ENCODE results near the gene TNIK.

TNIK gene

GRCh38 chr3:171155122-171155700, 305.0 kb downstream of the TNIK start:
- Histone ChIP-seq H3K9me3 (ENCODE audit: control insufficient read depth, insufficient read depth, low read length) (no peaks in the 10 kb centered on the region), H3K9ac (ENCODE audit: low read depth, low read length) (no peak overlapping the region), H3K4me1 (ENCODE audit: insufficient read depth, low read length) (0 out of 2 replicates have a peak, but pooled peaks cover 3% of the 10 kb centered on the region), H3K36me3 (ENCODE audit: insufficient read depth, low read length) (no peaks in the 10 kb centered on the region)

- Histone ChIP-seq H3K9me3 (ENCODE audit: control insufficient read depth, insufficient read depth, low read length) (no peaks in the 10 kb centered on the region), H3K36me3 (ENCODE audit: insufficient read depth, low read length) (no peaks in the 10 kb centered on the region; the same call in 1 of the 2 replicates), H3K4me1 (ENCODE audit: insufficient read depth, low read length) (0 out of 2 replicates have a peak, but pooled peaks cover 3% of the 10 kb centered on the region), H3K9ac (ENCODE audit: low read depth, low read length) (no peak overlapping the region)
Measured at GRCh38 chr3:171150945-171151344, 309.3 kb downstream of the TNIK start.

DNA sequence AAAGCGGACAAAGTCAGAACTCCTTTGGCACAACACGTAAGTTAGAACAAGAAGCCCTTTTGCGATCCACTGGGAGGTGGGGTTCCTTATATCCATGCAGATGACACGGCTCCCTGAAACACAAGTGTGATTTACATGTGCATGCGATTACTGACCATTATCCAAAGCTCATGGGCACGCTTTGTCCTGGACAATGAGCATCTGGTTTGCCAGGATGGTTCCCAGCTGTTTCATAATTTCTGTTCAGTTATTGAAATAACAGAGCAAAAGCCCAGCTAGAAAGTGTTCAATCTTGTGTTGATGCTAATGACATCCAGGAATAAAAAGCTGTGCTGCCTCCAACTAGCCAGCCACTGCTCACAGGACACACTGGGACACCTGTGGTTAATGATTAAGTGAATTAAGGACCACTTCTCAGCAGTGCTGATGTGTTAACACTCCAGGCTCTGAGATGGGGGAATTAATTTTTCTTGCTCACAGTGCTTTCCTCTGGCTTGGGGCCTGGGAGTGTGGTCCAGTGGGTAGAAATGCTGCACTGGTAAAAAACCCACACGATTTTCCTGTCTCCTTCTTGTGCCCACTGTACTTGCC, 310.6 kb downstream of the TNIK start:
- Histone ChIP-seq H3K9ac (ENCODE audit: low read depth, low read length) (no peak overlapping the region), H3K36me3 (ENCODE audit: insufficient read depth, low read length) (no peaks in the 10 kb centered on the region; the same call in 1 of the 2 replicates), H3K4me1 (ENCODE audit: insufficient read depth, low read length) (0 out of 2 replicates have a peak, but pooled peaks cover 3% of the 10 kb centered on the region), H3K9me3 (ENCODE audit: control insufficient read depth, insufficient read depth, low read length) (no peaks in the 10 kb centered on the region)

DNA sequence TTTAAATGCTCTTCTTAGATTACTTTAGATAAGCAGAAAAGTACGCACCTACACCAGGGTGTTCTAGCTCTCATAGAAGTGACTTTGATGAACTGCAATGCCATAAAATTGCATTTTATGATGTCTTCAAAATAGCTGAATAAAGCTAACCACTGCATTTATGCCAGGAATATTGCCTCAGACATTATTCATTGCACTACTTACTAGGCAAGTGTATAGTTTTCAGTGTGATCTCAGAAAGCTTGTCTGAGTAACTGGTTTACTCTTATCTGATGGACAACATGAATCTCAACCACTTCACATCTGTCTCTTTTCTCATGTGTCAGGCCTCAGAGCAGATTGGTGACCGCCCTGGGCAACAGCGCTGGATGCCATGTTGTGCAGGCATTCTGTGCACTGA, 314.4 kb downstream of the TNIK start:
- H3K9me3 ChIP-seq (ENCODE audit: control insufficient read depth, insufficient read depth, low read length) = no peaks in the 10 kb centered on the region
- H3K4me1 ChIP-seq (ENCODE audit: insufficient read depth, low read length) = no peaks in the 10 kb centered on the region
- H3K9ac ChIP-seq (ENCODE audit: low read depth, low read length) = no peak overlapping the region
- H3K36me3 ChIP-seq (ENCODE audit: insufficient read depth, low read length) = no peaks in the 10 kb centered on the region; the same call in 1 of the 2 replicates

GRCh38 chr3:171142985-171143384, 317.2 kb downstream of the TNIK start:
- H3K9me3 ChIP-seq (ENCODE audit: control insufficient read depth, insufficient read depth, low read length) = no peaks in the 10 kb centered on the region
- no peak overlapping the region for H3K9ac ChIP-seq (ENCODE audit: low read depth, low read length)
- no peaks in the 10 kb centered on the region for H3K4me1 ChIP-seq (ENCODE audit: insufficient read depth, low read length)
- no peaks in the 10 kb centered on the region for H3K36me3 ChIP-seq (ENCODE audit: insufficient read depth, low read length)

DNA sequence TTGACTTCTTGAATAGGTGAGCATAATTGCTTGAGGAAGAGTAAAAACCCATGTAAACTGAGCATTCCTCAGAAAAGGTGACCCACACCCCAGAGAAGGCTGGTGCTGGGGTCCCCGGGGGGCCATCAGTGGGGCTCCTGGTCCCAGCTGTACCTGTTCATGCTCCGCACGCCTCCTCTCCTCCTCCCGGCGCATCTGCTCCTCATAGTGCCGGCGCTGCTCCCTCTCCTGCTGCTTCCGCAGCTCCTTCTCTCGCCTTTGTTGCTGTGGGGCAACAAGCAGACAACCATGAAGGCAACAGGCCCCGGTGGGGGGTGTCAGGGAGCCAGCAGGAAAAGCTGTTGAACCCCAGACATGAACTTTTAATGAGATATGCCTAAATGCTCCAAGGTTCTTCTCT, 320.0 kb downstream of the TNIK start:
- no peaks in the 10 kb centered on the region for H3K36me3 ChIP-seq (ENCODE audit: insufficient read depth, low read length)
- no peaks in the 10 kb centered on the region for H3K9me3 ChIP-seq (ENCODE audit: control insufficient read depth, insufficient read depth, low read length)
- H3K9ac ChIP-seq (ENCODE audit: low read depth, low read length) = no peak overlapping the region
- no peaks in the 10 kb centered on the region for H3K4me1 ChIP-seq (ENCODE audit: insufficient read depth, low read length)

- H3K36me3 ChIP-seq (ENCODE audit: insufficient read depth, low read length) = no peaks in the 10 kb centered on the region; the same call in 1 of the 2 replicates
- no peak overlapping the region for H3K9ac ChIP-seq (ENCODE audit: low read depth, low read length)
Measured at GRCh38 chr3:171138027-171138426, 322.2 kb downstream of the TNIK start.

DNA sequence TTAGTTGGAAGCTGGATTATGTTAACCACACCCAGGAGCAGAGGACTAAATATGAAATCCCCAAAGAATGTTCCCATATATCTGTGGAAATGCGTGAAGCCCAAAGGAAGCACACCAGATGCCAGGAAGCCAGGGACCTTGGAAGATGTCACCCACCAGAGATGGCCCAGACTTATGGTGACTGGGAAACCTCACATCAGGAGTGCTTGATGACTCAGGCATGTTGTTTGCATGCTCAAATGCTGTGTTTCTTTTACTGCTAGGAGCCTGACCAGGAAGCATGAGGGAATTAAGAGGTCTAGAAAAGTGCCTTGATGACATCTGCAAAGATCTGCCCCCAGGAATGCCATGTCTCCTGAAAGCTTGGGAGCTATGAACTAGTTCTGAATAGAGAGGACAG, 324.7 kb downstream of the TNIK start:
- Histone ChIP-seq H3K9me3 (ENCODE audit: control insufficient read depth, insufficient read depth, low read length) (no peaks in the 10 kb centered on the region), H3K9ac (ENCODE audit: low read depth, low read length) (no peak overlapping the region), H3K36me3 (ENCODE audit: insufficient read depth, low read length) (no peaks in the 10 kb centered on the region; the same call in 1 of the 2 replicates), H3K4me1 (ENCODE audit: insufficient read depth, low read length) (no peaks in the 10 kb centered on the region)

More at GRCh38 chr3:171138027-171138426, 322.2 kb downstream of the TNIK start:
- Histone ChIP-seq H3K9me3 (ENCODE audit: control insufficient read depth, insufficient read depth, low read length) (no peaks in the 10 kb centered on the region), H3K4me1 (ENCODE audit: insufficient read depth, low read length) (no peaks in the 10 kb centered on the region)

- Histone ChIP-seq H3K9me3 (ENCODE audit: control insufficient read depth, insufficient read depth, low read length) (no peaks in the 10 kb centered on the region), H3K36me3 (ENCODE audit: insufficient read depth, low read length) (peaks cover 3% of the 10 kb centered on the region; the same call in 1 of the 2 replicates), H3K4me1 (ENCODE audit: insufficient read depth, low read length) (no peaks in the 10 kb centered on the region), H3K9ac (ENCODE audit: low read depth, low read length) (no peak overlapping the region)
Measured at GRCh38 chr3:171133796-171134569, 326.2 kb downstream of the TNIK start.

DNA sequence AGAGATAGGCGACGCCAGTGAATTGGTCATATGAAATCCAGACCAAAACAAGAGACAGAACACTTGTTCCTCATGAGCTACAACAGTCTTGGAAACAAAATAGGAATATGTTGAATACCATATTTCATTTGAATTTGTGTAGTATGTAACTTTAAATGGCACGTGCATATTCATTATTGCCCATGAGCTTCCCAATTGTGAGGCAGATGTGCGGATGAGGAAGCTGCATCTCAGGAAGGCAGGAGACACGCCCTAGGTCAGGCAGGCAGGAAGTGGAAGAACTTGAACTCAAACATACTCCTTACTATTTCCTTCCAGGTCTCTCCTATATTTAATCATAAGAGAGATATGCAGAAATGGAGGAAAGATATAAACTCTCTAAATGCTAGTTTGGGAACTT, 326.9 kb downstream of the TNIK start:
- H3K4me1 ChIP-seq (ENCODE audit: insufficient read depth, low read length) = no peaks in the 10 kb centered on the region

DNA sequence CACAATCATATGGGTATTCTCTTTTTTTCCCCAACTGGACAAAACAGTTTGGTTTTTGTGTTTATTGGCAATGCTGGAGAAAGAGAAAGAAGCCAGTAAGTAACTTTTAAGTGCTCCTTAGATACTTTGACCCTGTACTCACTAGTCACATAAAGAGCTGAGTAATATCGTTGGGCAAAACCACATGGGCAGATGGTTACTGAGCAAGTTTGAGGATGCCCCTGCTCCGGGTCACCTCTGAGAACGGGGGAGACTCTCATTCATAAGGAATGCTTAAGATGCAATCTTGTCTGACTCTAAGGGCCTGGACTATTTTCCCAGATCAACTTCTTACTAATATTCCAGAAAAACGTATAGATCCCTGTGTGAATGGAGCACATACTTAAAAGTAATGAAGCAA, 327.3 kb downstream of the TNIK start:
- Histone ChIP-seq H3K9ac (ENCODE audit: low read depth, low read length) (no peak overlapping the region), H3K4me1 (ENCODE audit: insufficient read depth, low read length) (no peaks in the 10 kb centered on the region), H3K36me3 (ENCODE audit: insufficient read depth, low read length) (peaks cover 3% of the 10 kb centered on the region; the same call in 1 of the 2 replicates), H3K9me3 (ENCODE audit: control insufficient read depth, insufficient read depth, low read length) (no peaks in the 10 kb centered on the region)

More for the DNA sequence above, 326.9 kb downstream of the TNIK start:
- no peak overlapping the region for H3K9ac ChIP-seq (ENCODE audit: low read depth, low read length)
- no peaks in the 10 kb centered on the region for H3K9me3 ChIP-seq (ENCODE audit: control insufficient read depth, insufficient read depth, low read length)
- peaks cover 3% of the 10 kb centered on the region; the same call in 1 of the 2 replicates for H3K36me3 ChIP-seq (ENCODE audit: insufficient read depth, low read length)

DNA sequence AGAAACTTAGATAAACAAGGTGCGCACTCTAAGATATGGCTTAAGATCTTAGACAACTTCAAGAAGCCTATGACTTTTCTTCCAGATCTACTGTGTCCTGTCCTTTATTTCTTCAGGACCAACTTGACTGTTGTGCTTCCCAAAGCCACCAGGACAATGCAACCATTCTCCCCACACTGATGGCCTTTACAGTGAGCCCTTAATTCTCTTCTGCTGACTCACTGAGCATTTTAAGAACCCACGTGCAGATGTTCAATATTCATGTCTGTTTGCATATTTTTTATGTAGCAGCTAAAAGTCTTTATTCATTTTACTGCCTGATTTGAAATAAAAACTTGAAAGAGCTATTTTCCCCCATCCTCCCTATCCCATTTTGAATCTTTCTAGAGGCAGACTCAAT, 330.4 kb downstream of the TNIK start:
- no peaks in the 10 kb centered on the region for H3K4me1 ChIP-seq (ENCODE audit: insufficient read depth, low read length)
- H3K9me3 ChIP-seq (ENCODE audit: control insufficient read depth, insufficient read depth, low read length) = no peaks in the 10 kb centered on the region
- H3K36me3 ChIP-seq (ENCODE audit: insufficient read depth, low read length) = peaks cover 3% of the 10 kb centered on the region; the same call in 1 of the 2 replicates
- no peak overlapping the region for H3K9ac ChIP-seq (ENCODE audit: low read depth, low read length)

DNA sequence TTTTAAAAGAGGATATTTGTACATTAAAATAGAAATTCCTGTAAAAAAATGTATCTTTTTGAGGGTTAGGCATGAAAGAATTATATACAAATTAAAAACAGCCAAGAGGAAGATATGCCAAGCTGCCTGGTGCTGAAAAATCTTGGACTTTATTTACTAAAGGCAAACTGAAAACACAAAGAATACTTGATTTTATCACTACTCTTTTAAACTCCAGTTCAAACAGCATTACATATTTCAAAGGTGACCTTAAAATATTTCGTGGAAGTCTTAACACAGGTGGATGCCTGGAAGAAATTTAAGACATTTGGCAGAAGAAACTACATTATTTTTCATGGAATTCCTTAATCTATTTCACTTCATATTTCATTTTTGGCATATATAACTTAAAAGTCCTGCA, 332.6 kb downstream of the TNIK start:
- H3K9me3 ChIP-seq (ENCODE audit: control insufficient read depth, insufficient read depth, low read length) = no peaks in the 10 kb centered on the region
- no peaks in the 10 kb centered on the region for H3K4me1 ChIP-seq (ENCODE audit: insufficient read depth, low read length)
- 0 out of 2 replicates have a peak, but pooled peaks cover 3% of the 10 kb centered on the region for H3K36me3 ChIP-seq (ENCODE audit: insufficient read depth, low read length)
- H3K9ac ChIP-seq (ENCODE audit: low read depth, low read length) = no peak overlapping the region

DNA sequence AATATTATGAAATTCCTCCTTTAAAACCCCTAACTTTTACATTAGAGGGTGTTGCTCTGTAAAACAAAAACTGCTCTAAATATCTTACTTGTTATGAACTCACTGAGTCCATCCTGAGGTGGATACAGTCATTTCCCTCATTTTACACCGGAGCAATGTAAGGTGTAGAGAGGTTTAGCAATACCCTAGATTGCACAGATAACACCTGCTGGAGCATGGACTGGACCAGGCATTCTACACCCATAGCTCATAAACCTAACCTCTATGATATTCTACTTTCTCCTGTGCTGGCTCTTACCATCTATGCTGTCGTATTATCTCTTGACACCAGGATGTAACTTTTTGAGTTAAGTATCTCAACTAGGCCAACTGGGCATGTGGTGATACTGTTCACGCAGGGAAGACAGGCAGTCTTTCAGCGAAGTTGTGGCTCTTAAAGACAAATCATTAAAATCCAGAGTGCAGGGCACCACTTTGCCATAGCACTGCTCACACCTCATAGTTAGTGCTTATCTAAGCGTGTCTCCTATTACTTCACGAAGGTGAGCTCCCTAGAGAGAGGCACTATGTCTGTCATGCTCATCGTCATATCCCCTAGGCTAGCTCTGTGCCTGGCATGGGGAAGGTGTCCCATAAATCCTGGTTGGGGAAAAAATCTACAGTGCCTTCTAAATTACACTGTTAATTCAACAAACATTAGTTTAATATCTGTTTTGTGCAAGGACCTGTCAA, 333.6 kb downstream of the TNIK start:
- Histone ChIP-seq H3K4me1 (ENCODE audit: insufficient read depth, low read length) (no peaks in the 10 kb centered on the region; the same call in 1 of the 2 replicates), H3K36me3 (ENCODE audit: insufficient read depth, low read length) (0 out of 2 replicates have a peak, but pooled peaks cover 3% of the 10 kb centered on the region), H3K9me3 (ENCODE audit: control insufficient read depth, insufficient read depth, low read length) (no peaks in the 10 kb centered on the region), H3K9ac (ENCODE audit: low read depth, low read length) (no peak overlapping the region)
